GM19193 (cell line): ENCODE data around the gene TNFRSF12A.

Experiments
- POLR2A ChIP-seq: IDR thresholded peaks from 4 replicates; pipeline ENCODE4 v1.6.1; 2011; ENCODE audit not compliant: insufficient read depth, insufficient read length; ENCODE audit errors: extremely low read depth

The TNFRSF12A gene, protein sequence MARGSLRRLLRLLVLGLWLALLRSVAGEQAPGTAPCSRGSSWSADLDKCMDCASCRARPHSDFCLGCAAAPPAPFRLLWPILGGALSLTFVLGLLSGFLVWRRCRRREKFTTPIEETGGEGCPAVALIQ

DNA sequence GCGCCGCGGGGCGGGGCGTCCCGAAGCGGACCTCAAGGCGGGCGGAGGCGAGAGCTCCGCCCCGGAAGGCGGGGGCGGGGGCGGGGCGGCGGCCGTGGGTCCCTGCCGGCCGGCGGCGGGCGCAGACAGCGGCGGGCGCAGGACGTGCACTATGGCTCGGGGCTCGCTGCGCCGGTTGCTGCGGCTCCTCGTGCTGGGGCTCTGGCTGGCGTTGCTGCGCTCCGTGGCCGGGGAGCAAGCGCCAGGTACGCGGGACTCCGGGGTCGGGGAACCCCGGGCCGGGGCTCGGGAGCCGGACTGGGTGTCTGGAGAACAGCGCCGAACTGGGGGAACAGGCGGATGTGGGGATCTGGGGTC, at the start of gene TNFRSF12A:
TSS of gene TNFRSF12A (plus strand) at position 122 of the 357 bp plus-strand sequence. CDS start at position 152, 30 bp downstream.
- TF ChIP-seq POLR2A, result peak; percentile 70

DNA sequence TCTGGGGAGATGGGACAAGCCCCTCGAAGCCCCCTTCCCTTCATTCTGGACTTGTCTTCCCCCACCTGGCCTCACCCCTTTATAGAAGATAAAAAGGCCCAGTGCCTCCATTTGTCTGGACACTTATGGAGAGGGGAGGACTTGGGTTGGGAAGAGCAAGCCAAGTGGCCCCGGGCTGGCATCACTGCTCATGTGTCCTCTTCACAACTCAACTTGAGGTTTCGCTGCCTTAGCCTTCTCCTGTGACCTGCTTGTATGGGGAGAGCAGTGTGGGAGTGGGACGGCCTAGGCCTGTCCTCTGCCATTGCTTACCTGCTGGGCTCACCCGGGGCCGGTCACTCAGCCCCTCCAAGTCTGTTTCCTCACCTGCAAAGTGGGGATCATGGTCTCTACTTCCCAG, 49.6 kb upstream of the TNFRSF12A start:
- TF ChIP-seq POLR2A, result no peak

DNA sequence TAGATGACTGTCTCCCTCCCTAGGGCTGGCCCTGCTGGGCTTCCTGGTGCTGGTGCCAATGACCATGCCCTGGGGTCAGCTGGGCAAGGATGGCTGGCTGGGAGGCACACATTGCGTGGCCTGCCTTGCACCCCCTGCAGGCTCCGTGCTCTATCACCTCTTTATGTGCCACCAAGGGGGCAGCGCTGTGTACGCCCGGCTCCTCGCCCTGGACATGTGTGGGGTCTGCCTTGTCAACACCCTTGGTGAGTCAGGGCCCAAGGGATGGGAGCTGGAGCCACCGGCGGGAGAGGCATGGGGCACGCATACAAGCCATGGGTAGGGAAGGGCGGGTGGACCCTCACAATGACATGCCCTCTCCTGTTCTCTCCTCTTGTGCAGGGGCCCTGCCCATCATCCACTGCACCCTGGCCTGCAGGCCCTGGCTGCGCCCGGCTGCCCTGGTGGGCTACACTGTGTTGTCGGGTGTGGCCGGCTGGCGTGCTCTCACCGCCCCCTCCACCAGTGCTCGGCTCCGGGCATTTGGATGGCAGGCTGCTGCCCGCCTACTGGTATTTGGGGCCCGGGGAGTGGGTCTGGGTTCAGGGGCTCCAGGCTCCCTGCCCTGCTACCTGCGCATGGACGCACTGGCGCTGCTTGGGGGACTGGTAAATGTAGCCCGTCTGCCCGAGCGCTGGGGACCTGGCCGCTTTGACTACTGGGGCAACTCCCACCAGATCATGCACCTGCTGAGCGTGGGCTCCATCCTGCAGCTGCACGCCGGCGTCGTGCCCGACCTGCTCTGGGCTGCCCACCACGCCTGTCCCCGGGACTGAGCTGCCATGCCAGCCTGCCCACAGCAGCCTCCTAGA, 48.8 kb upstream of the TNFRSF12A start:
- TF ChIP-seq POLR2A, result no peak

DNA sequence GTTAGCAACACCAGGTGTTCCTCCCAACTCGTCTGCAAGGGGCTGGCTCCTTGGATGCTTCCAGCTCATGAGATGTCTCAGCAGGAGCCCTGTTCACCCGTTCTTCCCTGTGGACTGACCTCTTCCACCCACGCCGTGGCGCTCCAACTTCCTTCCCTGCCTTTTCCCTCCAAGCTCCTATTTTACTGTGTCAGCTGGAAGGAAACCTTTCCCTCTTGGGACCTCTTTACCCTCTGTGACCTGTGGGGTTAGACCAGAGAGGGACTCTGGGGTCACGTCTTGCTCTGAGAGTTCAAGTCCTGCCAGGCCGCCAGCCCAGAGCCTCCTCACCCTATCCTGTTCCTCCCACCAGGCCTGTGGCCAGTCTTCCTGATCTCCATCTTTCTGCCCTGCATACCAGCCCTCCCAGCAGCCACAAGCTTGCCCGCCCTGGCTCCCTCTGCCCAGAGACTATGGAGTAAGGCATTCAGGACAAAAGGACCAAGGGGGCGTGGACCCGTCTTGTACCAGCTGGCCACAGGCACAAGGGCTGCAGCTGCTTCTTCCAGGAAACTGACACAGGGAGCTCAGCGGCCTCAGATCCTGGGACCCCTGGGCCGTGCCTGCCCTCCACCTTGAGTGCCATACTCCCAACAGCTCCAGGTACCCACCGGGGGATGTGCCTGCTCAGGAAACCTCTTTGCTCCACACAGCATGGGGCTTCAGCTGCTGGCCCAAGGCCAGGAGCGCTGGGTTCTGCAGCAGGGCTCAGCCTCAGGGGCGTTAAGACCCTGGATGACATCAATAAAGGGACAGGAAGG, 48.0 kb upstream of the TNFRSF12A start:
- TF ChIP-seq POLR2A, result no peak

DNA sequence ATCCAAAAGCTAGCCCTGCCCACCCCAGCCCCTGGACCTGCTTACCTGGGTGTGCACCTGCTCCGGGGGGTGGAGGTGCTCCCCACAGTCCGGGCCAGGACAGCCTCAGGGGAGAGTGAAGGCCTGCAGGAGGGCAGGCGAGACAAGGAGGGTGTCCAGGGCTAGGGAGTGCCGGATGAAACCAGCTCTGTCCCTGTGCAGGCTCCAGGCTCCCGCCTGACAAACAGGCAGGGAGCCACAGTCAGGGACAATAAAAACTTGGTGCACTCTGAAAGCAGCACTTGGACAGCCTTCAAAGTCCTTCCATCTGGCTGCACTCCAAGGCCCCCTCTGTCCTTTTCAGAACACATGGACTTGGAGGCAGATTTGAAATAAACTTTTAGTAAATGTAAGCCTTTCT, 47.1 kb upstream of the TNFRSF12A start:
- peak; percentile 26 for TF ChIP-seq POLR2A

DNA sequence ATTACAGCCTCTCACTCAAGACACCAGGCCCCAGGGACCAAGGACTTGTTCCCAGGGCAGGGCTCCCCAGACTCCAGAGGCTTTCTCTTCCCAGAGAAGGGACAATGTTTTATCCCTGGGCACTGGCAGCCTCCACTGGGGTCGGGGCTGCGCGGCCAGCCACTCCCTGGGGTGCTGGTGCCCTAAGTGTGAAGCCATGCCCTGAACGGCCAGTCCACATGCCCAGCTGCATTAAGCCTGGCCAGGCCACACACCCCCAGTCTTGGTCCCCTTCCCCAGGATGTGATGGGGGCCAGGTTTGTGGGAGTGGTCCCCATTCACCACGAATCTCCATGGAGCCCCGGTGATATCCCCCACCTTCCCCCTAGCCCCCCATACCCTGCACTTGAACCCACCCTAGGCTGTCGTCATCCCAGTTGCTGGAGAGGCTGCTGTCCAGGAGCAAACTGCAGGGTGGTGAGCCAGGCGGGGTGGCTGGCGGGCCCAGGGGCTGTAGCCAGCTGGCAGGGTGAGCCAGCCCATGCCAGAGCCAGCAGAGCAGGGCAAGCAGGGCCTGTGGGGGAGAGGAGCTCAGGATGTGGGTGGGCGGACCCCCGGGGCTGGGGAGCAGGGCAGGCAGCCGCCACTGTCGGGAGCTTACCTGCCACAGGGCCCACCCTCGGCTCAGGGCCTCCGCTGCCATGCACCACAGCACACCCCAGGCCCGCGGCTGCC, 46.4 kb upstream of the TNFRSF12A start:
- no peak for TF ChIP-seq POLR2A

DNA sequence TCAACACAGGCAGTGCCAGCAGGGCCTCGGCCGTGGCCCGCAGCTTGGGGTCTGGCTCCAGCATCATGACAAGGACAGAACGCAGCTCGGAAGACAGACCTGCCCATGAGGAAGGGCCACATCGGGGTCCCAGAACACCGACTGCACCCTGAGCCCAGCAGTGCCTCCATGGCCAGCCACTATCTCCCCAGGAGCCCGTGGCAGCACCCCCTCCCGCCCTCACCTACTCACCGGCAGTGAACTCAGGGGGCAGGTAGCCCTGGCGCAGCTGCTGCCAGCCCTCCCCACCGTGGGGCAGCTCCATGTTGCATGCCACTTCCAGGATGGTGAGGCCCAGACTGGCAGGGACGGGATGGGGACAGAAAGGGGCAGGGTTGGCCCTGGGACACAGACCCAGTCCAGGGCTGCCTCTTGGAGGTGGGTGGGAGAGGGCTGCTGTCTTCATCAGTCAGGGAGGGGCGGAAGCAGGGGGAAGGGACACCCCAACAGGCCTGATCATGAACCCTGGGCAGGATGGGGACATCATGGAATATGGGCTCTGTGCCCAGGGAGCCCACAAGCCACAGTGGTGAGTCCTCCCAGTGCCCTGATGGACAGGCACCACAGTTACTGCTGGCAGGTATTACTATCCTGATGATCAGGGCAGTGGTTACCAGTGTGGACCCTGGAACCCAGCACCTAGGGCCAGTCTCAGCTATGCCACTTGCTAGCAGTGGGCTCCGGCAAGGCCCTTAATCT, 45.7 kb upstream of the TNFRSF12A start:
- no peak for TF ChIP-seq POLR2A

DNA sequence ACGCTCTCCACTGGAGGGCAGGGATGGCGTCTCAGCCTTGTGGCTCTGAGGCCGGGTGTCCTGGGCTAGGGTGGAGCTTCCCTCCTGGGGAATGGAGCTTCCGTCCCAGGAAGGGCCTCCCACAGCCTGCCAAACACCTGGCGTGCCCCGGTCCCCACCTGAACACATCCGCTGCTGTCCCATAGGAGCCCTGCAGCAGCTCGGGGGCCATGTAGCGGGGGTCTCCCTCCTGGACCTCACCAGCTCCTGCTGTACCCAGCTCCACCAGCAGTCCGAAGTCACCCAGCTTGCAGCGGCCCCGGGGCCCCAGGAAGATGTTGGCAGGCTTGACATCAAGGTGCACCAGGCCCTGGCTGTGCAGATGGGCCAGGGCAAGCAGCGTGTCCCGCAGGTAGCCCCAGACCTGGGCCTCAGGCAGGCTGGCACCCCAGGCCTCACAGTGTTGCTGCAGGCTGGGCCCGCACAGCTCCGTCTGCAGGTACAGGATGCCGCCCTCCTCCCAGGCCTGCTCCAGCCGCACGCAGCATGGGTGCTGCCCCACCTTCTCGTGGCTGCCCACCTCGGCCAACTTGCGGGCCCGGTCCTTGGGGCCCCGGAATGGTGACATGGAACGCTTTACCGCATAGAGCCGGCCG, 44.9 kb upstream of the TNFRSF12A start:
- TF ChIP-seq POLR2A, result no peak

DNA sequence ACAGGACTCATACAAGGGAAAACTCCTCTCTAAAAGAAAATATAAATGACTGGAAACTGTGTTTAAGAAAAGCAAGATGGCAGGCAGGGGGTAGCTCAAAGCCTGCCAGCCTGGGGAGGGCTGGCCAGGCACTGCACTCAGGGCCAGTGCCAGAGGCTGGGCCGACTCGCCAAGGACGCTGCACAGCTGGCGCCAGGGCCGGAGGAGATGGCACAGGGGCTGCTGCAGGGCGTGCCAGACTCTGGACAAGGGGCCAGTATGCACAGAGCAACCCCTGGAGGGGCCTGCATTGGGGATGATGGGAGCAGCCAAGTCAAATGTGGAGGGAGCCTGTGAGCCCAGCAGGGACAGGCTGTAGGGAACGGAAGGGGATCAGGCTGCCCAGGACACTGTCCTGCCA, 44.0 kb upstream of the TNFRSF12A start:
- no peak for TF ChIP-seq POLR2A

DNA sequence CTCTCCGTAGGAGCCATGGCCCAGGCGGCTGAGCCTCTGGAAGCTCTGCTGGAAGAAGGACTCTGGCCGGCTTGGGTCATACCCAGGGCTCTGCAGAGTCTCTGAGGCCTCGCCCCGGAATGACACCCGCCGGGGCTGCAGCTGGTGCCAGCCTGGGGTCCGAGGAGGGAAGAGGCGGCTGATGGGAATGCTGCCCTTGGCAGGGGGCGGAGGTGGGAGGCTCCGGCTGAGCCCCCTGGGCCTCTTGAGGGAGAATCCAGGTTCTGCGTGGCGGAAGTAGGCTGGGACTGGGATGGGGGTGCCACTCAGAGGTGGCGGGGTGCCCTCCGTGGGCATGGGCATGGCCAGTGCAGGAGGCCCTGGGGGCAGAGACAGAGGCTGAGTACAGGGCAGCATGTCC, 43.5 kb upstream of the TNFRSF12A start:
- TF ChIP-seq POLR2A, result no peak

DNA sequence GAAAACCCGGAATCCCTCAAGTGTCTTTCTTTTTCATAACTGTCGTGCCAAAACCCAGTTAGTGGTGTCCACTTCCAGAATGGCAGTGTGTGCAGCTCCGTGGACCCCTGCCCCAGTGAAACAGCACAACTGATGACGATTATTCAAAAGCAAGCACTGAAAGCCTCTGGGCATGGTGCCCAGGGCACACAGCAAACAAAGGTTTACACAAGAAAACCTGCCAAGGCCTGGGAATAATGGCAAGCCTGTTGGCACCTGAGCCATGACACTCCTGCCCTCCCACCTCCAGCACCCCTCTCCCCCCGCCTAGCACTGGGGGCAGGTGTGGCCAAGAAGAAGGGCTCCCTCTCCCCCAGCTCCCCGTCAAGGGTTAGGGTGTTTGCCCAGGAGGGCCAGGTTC, 42.7 kb upstream of the TNFRSF12A start:
- no peak for TF ChIP-seq POLR2A

DNA sequence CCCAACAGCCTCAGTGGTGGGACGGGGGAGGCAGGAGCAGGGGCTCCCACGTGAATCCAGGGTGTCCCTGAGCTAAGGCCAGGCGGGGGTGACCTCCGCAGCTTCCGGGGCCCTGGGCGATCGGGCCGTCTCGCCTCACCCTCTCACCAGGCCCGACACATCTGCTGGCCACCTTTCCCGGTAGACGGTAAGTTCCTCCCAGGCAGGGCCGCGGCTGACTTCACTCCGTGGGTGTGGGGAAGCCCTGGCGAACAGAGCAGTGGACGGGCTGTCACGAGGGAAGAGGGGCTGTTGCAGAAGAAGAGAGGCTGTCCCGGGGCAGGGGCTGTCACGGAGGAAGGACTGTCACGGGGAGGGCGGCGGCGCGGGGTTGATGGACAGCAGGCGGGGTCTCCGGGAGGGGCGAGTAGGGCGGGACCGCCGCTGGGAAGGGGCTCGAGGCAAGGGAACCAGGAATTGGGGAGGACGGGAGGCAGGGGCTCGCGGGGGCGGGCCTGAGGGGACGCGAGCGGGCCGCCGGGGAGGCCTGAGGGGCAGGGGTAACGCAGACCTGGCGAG, 40.4 kb upstream of the TNFRSF12A start:
- no peak for TF ChIP-seq POLR2A
